ENCODE measurements around the gene ATP8A1. TPM values are rescaled to one million over a fixed set of nuclear protein-coding genes. Genes with fewer than 3 reads are reported as not detected.
A peak's percentile ranks its signal among the peaks of the same experiment; 100 is the strongest.
"Not testable (repeated sequence)": the region's sequence is repeated elsewhere in the genome, so short reads cannot be mapped to it uniquely, and the experiment has no call there.

Gene ATP8A1
- total and polyA plus RNA-seq, 2 donors from 2014 or later: 4.6 to 27.4 TPM

- H3K27me3 ChIP-seq (ENCODE audit: control insufficient read depth, insufficient read depth, low read length): no peaks in the 10 kb centered on the region
- DNase-seq (no peak), FAIRE-seq (no peak)
- intact Hi-C loops (cut with DNase I): no loop called here
- H3K4me1 ChIP-seq (ENCODE audit: control insufficient read depth in 2 of 3, insufficient read depth in 2 of 3, low read depth in 1 of 3, low read length in 3 of 3): no peaks in the 10 kb centered on the region
- no peak for TF ChIP-seq CTCF (IDR thresholded peaks at IDR 0.05; ENCODE audit: borderline replicate concordance, extremely low read depth, insufficient read depth)
- H3K36me3 ChIP-seq (ENCODE audit: control insufficient read depth in 2 of 3, insufficient read depth in 3 of 3, low read length in 3 of 3): no peaks in the 10 kb centered on the region
- H3K27ac ChIP-seq (ENCODE audit: low read depth in 2 of 2, low read length in 2 of 2): no peak overlapping the region
- no peaks in the 10 kb centered on the region for H3K9me3 ChIP-seq (ENCODE audit: control insufficient read depth in 2 of 3, insufficient read depth in 1 of 3, low read length in 3 of 3)
- no peak overlapping the region for H3K9ac ChIP-seq (ENCODE audit: low read length in 3 of 3)
- no peak overlapping the region for H3K4me3 ChIP-seq (ENCODE audit: low read length in 3 of 3)
Observed at GRCh38 chr4:42702895-42703294, 46.0 kb upstream of the ATP8A1 start.

GRCh38 chr4:42701780-42702179 lies 44.9 kb upstream of the ATP8A1 start:
- FAIRE-seq; H3K4me1 ChIP-seq (ENCODE audit: control insufficient read depth in 2 of 3, insufficient read depth in 2 of 3, low read depth in 1 of 3, low read length in 3 of 3); H3K9ac ChIP-seq (ENCODE audit: low read length in 3 of 3); H3K36me3 ChIP-seq (ENCODE audit: control insufficient read depth in 2 of 3, insufficient read depth in 3 of 3, low read length in 3 of 3); H3K4me3 ChIP-seq (ENCODE audit: low read length in 3 of 3); H3K27me3 ChIP-seq (ENCODE audit: control insufficient read depth, insufficient read depth, low read length); intact Hi-C loops (cut with DNase I); H3K9me3 ChIP-seq (ENCODE audit: control insufficient read depth in 2 of 3, insufficient read depth in 1 of 3, low read length in 3 of 3); H3K27ac ChIP-seq (ENCODE audit: low read depth in 2 of 2, low read length in 2 of 2): not testable (repeated sequence)
- peak in 1 of 5 donors; percentile 39 for DNase-seq

- FAIRE-seq: no peak
- no peak overlapping the region for H3K9ac ChIP-seq (ENCODE audit: low read length in 3 of 3)
- no peak overlapping the region for H3K4me3 ChIP-seq (ENCODE audit: low read length in 3 of 3)
- no peaks in the 10 kb centered on the region for H3K27me3 ChIP-seq (ENCODE audit: control insufficient read depth, insufficient read depth, low read length)
- TF ChIP-seq CTCF (IDR thresholded peaks at IDR 0.05; ENCODE audit: borderline replicate concordance, extremely low read depth, insufficient read depth): no peak
- intact Hi-C loops (cut with DNase I): no loop called here
- H3K4me1 ChIP-seq (ENCODE audit: control insufficient read depth in 2 of 3, insufficient read depth in 2 of 3, low read depth in 1 of 3, low read length in 3 of 3): no peaks in the 10 kb centered on the region
- DNase-seq: no peak
- no peak overlapping the region for H3K27ac ChIP-seq (ENCODE audit: low read depth in 2 of 2, low read length in 2 of 2)
- no peaks in the 10 kb centered on the region for H3K9me3 ChIP-seq (ENCODE audit: control insufficient read depth in 2 of 3, insufficient read depth in 1 of 3, low read length in 3 of 3)
- no peaks in the 10 kb centered on the region for H3K36me3 ChIP-seq (ENCODE audit: control insufficient read depth in 2 of 3, insufficient read depth in 3 of 3, low read length in 3 of 3)
Observed at GRCh38 chr4:42690537-42690936, 33.6 kb upstream of the ATP8A1 start.

GRCh38 chr4:42683393-42683792 lies 26.5 kb upstream of the ATP8A1 start:
- Histone ChIP-seq H3K27ac (ENCODE audit: low read depth in 2 of 2, low read length in 2 of 2) (no peak overlapping the region), H3K9ac (ENCODE audit: low read length in 3 of 3) (no peak overlapping the region), H3K27me3 (ENCODE audit: control insufficient read depth, insufficient read depth, low read length) (no peaks in the 10 kb centered on the region), H3K36me3 (ENCODE audit: control insufficient read depth in 2 of 3, insufficient read depth in 3 of 3, low read length in 3 of 3) (no peaks in the 10 kb centered on the region), H3K9me3 (ENCODE audit: control insufficient read depth in 2 of 3, insufficient read depth in 1 of 3, low read length in 3 of 3) (no peaks in the 10 kb centered on the region), H3K4me1 (ENCODE audit: control insufficient read depth in 2 of 3, insufficient read depth in 2 of 3, low read depth in 1 of 3, low read length in 3 of 3) (no peaks in the 10 kb centered on the region), H3K4me3 (ENCODE audit: low read length in 3 of 3) (no peak overlapping the region)
- FAIRE-seq (no peak), DNase-seq (peak in 2 of 5 donors; percentile 15 to 31)
- intact Hi-C loops (cut with DNase I): no loop called here
- no peak for TF ChIP-seq CTCF (IDR thresholded peaks at IDR 0.05; ENCODE audit: borderline replicate concordance, extremely low read depth, insufficient read depth)
